Inferior parietal cortex (tissue), 1 donor: Measurements from ENCODE around the gene STIM2.

Source experiments
- DNase-seq: peaks from one replicate; pipeline ENCODE4 v3.0.0-alpha.2; 2016; ENCODE audit errors: extremely low spot score

The STIM2 gene

GRCh38 chr4:27040356-27040755 is 179.7 kb downstream of the STIM2 start:
- no peak for DNase-seq

DNA sequence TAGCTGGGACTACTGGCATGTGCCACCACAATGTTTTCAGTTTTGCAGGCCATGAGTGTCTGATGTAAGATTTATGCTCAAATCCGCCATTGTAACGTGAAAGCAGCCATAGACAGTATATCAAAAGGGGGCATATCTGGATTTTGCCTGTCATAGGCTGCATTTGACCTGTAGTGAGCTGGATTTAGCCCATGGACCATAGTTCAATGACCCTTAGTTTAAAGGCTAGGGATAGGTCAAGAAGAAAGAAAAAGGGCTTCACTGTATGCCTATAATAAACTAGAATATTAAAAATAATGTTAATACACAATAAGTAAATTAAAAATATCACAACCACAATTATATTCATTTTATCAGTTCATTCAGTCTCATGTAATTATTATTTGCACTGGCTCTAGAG is 181.8 kb downstream of the STIM2 start:
- no peak for DNase-seq

DNA sequence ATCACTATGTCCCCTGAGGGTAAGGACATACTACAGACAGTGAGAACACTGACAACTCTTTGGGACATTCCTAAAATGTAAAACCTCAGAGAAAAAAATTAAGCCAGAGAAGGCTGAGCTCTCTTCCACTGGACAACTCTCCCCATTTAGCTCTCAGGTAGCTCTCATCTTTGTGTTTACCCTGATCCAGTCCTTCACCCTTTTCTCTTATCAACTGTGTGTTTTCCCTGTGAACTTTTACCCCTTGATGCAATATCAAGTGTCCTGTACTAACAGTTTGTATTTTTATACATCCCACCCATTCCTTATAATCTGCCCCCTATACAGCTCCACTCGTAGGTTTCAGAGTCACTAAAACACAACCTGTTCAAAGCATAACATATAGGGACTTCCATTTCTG is 182.6 kb downstream of the STIM2 start:
- no peak for DNase-seq

DNA sequence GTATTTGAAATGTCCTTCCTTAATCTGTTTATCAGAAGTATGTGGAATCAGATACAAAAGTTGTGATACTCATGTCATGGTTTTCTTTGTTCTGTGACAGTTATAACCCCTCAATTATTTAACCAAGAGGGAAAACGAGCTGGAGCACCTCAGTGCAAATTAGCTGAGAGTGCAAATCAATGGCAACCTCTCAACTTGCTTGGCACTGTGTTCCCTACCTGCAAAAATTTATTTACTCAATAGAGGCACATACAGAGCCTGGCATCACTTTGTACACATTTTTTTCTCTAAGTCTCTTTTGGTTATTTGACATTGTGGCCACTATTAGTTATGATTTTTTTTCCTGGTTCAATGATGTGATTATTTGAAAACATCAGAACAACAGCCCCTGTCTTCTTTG is 186.2 kb downstream of the STIM2 start:
- DNase-seq, result no peak

- peak; percentile 77 for DNase-seq
Measured at GRCh38 chr4:27048429-27049238, 188.0 kb downstream of the STIM2 start.

GRCh38 chr4:27049239-27049829 is 188.7 kb downstream of the STIM2 start:
- DNase-seq, result no peak

- no peak for DNase-seq
Measured at GRCh38 chr4:27050731-27051130, 190.1 kb downstream of the STIM2 start.

GRCh38 chr4:27055221-27055760 is 194.7 kb downstream of the STIM2 start:
- DNase-seq, result no peak

DNA sequence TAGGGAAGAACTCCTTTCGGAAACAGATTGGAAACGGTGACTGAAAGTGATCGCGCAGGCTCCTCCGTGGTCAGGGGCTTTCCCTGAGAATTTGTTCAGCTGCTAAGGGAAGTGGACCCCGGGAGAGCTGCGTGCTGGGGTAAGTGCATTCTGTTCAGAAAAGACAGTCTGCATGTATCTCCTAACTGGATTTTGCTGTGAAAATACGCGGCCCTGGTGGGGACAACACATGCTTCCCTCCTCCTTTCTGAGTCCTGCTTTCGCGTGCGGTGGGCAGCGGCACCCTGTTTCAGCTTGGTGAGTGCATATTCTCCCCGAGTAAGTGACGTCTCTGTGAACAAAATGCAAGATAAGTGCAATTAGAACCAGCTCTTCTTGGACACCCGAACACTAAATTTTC is 195.6 kb downstream of the STIM2 start:
- DNase-seq, result no peak

- DNase-seq, result no peak
Measured at GRCh38 chr4:27057053-27057452, 196.4 kb downstream of the STIM2 start.

GRCh38 chr4:27057662-27058061 is 197.0 kb downstream of the STIM2 start:
- DNase-seq, result no peak

- DNase-seq, result no peak
Measured at GRCh38 chr4:27058819-27059406, 198.3 kb downstream of the STIM2 start.

DNA sequence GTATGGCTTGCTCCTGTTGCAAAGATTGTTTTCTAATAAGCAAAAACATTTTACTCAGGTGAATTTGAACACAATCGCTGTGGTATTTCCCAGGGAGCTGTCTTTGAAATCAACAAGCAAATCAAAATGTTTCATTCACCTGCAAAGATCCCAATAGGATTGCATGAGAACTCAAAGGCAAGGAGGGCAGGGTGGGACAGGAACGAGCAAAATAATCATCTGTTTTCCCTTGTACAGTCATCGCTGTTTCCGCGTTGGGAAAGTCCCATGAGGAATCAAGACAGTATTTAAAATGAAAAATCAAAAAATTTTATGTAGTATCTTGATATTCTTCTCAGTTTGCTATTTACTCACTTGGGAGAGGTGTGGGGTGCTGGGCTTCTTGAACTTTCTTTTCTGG is 198.8 kb downstream of the STIM2 start:
- no peak for DNase-seq

DNA sequence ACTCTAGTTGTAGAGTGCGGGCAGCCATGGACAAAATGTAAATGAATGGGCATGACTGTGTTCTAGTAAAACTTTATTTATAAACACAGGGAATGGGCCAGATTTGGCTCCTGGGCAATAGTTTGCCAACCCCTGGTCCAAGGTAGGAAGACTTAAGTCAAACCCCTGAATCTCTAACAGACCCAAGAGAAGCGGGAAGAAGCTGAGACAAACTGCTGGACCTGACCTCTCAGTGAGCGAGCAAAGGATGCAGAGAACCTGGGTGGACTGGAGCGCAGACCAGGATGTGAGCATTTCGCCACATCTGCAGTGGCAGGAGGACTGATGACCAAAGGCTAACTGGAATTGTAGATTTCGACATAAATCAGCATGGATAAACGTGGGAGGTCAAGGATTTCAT is 201.6 kb downstream of the STIM2 start:
- no peak for DNase-seq

DNA sequence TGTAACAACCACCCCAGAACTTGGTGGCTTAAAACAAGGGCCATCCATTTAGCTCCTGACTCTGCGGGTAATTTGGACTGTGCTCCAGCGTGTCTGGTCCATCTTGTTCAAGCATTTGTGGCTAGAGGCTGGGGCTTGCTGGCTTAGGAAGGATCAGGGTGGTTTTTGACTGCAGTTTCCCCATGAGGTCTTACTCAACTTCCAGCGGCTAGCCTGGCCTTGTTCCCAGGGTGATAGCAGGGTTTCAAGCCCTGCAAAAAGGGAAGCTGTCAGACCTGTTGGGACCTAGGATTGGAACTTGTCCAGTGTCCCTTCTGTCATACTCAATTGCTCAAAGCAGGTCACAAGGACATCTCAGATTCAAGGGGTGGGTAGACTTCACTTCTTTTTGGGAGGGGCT is 205.9 kb downstream of the STIM2 start:
- DNase-seq, result no peak

DNA sequence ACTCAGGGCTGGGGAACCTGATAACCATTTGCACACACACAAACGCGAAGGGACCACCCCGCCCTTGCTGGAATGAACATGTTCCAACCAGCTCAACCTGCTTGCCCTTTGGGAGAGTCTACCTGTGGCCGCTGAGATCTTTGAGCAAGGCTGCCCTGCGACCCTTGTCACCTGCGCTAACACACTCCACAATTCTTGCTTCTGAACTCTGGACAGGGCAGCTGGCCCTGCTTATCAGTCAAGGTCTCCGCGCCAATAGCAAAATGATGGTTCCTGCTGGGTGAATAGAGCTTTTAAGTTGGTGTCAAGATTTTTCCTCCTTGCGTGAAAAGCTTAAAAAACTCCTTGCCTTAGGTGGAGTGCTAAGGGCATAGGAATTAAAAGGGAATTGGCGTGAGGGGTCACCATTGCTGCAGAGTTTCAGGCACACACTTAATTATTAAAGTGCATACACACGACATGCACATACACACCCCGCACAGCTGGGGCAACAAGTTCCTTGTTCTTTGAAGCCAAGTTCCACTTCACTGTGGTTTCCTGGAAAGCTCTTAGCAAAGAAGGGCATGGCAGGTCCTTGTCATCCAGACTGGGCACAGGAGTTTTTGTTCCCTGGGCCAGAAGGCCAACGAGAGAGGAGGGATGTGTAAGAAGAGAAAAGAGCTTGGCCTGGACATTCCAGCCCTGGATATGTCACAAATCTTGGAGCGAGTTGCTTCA is 207.7 kb downstream of the STIM2 start:
- DNase-seq, result no peak
